NCI-H1105 (cell line): ENCODE measurements around the gene SAMD15.
"Not testable (repeated sequence)": the region's sequence is repeated elsewhere in the genome, so short reads cannot be mapped to it uniquely, and the experiment has no call there.

ENCODE experiments used
- DNase-seq: peaks from one replicate; lab custom pipeline; 2025; lab: John Stamatoyannopoulos, UW

Gene SAMD15

DNA sequence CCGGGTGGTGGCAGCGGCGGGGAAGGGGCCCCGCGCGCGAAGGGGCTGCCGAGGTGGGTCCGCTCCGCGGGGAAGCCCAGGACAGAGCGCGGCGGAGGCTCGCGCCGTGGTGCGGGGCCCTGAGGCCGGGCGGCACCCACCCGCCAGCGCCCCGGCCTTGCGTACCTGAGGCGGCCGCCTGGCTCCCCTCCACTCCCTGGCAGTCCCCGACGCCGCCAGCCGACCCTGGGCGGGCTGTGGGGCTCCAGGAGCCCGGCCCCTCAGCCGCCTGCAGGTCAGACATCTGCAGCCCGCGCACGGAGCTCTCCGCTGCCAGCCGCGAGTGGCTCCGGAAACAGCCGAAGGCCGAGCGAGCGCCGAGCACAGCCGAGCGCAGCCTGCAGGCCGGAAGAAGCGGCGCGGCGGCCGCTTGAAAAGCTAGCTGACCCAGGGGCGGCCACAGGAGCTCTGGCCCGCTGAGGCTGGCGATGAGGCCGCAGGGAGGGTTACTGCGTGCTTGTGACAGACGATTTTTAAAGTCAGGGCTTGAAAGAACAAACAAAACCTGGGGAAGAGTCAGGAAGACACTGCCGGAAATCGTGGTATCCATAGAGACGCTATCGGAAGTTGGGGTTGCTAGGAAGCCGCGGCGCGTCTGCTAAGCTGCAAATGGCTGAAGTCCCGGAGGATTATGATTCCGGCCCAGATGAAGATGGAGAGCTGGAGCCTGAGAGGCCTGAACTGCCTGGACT, at the start of gene SAMD15, which contains the start of gene TMED8:
SAMD15 (plus strand) TSS at position 609 of the 731 bp plus-strand sequence; CDS start at position 649, 40 bp downstream.
TMED8 (minus strand) TSS at position 324 of the 731 bp plus-strand sequence; CDS start at position 283, 41 bp downstream.
- peak; percentile 84 for DNase-seq

DNA sequence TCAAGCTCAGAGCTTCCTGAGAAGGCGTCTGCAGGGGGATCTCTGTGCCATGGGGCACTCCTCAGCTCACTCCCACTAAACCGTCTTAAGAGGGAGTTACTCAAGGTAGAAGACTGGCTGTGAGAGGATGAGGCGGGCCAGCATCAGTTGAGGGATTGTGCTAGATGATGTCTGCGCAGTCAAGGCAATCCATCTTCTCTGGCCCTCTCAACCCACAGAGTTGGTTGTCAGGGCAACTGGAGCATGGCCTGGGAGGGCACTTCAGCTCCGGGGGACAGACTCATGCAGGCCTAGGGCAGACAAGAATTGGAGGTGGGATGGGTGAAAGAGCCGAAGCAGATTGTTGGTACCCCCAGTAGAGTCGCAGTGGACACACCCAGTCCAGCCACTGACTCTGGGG, 47.3 kb upstream of the SAMD15 start:
- no peak for DNase-seq

GRCh38 chr14:77335576-77335975, 41.6 kb upstream of the SAMD15 start:
- DNase-seq: no peak

DNA sequence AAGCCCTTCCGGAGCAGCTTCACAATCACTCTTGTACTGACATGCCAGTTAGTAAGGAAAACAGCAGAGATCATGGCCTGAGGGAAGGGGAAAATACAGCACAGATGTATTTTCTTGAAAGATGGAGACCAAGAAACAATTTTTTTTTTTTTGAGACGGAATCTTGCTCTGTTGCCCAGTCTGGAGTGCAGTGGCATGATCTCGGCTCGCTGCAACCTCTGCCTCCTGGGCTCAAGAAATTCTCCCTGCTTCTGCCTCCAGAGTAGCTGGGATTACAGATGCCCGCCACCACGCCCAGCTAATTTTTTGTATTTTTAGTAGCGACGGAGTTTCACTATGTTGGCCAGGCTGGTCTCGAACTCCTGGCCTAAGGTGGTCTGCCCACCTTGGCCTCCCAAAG, 39.9 kb upstream of the SAMD15 start:
- DNase-seq: not testable (repeated sequence)

DNA sequence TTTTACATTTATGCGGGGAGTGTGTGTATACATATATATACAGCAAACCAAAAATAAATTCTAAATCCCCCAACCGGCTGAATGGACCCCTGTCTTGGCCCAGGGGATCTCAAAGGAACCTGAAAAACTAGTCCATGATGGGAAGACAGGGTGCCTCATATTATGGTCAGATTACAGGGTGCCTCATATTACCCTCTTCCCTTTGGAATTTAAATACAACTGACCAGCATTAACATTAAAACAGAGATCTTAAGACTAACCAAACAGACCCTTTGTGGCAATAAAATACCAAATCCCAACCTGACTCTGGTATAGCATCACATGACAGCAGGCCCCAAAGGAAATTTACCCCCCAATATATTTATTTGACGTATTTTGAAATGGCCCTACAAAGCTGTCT, 39.3 kb upstream of the SAMD15 start:
- DNase-seq: no peak

- no peak for DNase-seq
Measured at GRCh38 chr14:77338302-77338701, 38.9 kb upstream of the SAMD15 start.

GRCh38 chr14:77339407-77339806, 37.8 kb upstream of the SAMD15 start:
- DNase-seq: no peak

GRCh38 chr14:77340389-77340788, 36.8 kb upstream of the SAMD15 start:
- DNase-seq: no peak

- DNase-seq: no peak
Measured at GRCh38 chr14:77342726-77343397, 34.3 kb upstream of the SAMD15 start.

- DNase-seq: no peak
Measured at GRCh38 chr14:77343662-77344061, 33.5 kb upstream of the SAMD15 start.

DNA sequence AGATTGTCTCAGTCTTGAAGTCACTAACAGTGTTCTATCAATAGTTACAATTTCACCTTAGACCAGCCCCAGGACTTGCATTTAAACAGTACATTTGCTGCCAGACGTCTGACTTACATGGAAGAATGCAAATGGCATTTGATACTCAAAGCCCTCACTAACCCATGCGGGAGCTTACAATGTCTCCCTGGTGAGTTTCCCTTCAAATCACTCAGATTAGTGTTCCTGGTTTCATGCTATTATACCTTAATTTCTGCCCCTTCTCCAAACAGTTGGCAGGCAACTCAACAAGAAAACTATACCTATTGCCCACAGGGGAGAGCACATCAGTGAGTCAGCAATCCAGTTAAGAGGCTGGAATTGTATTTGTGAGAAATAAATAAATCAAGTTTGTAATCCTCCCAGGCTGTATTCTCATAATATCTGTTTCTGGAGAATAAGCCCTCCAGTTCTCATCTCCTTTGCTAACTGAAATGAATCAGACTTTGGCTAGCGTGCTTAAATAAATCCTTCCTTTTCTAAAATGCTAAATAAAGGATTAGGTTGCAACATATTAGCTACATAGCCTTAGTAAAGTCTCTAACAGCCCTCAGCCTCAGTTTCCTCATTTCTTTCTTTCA, 32.7 kb upstream of the SAMD15 start:
- DNase-seq: no peak

- DNase-seq: no peak
Measured at GRCh38 chr14:77346495-77346894, 30.7 kb upstream of the SAMD15 start.

- DNase-seq: no peak
Measured at GRCh38 chr14:77347751-77348150, 29.4 kb upstream of the SAMD15 start.

GRCh38 chr14:77353469-77354141, 23.6 kb upstream of the SAMD15 start:
- no peak for DNase-seq

DNA sequence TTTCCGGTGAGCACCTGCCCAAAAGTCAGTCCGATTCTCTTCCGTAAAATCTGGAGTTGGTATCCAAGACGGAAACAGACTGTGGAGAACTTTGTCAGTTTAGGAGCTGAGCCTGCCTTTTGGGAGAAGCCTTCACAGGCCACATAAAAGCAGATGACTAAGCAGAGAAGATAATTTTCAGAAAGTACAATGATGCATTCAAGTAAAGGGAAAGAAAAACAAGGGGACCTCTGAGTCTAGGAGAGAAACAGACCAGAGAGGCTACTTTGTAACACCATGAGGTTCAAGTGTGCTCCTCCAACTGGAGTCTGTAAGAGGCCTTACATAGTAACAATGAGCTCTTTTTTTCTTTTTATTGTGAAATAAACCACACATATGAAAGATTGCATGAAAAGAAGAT, 21.4 kb upstream of the SAMD15 start:
- no peak for DNase-seq

- DNase-seq: no peak
Measured at GRCh38 chr14:77356899-77357298, 20.3 kb upstream of the SAMD15 start.

DNA sequence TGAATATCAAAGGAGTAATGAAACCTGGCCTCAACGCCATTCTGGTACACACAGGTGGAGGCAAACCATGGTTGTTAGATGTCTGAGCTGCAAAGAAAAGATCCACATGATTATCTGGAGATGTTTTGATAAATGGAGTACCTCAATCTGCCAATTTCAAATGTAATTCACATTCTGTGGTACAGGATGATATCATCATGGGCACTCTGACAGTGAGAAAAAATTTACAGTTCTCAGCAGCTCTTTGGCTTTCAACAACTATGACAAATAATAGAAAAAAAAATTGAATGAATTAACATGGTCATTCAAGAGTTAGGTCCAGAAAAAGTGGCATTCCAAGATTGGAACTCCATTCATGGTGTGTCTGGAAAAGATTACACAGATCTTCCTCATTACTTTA, 17.6 kb upstream of the SAMD15 start:
- no peak for DNase-seq

GRCh38 chr14:77364146-77364545, 13.0 kb upstream of the SAMD15 start:
- no peak for DNase-seq

DNA sequence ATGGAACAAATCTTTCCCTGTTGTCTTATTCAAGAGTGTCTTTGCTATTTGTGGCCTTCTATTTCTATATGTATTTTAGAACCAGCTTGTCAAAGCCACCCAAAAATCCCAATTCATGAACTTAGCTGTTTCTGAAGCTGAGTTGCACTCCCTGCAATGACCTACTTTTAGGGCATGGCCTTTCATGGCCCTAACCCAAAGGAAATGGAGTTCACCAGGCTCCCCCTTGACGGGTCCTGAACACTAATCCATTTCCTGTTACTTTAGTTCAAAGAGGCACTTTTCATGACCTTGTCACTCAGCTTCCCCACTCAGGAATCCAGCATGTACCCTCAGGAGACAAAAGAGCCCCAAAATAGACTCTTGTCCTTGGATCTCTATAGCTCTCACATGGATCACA, 7.9 kb upstream of the SAMD15 start:
- DNase-seq: no peak

- DNase-seq: no peak
Measured at GRCh38 chr14:77372304-77372841, 4.8 kb upstream of the SAMD15 start.

DNA sequence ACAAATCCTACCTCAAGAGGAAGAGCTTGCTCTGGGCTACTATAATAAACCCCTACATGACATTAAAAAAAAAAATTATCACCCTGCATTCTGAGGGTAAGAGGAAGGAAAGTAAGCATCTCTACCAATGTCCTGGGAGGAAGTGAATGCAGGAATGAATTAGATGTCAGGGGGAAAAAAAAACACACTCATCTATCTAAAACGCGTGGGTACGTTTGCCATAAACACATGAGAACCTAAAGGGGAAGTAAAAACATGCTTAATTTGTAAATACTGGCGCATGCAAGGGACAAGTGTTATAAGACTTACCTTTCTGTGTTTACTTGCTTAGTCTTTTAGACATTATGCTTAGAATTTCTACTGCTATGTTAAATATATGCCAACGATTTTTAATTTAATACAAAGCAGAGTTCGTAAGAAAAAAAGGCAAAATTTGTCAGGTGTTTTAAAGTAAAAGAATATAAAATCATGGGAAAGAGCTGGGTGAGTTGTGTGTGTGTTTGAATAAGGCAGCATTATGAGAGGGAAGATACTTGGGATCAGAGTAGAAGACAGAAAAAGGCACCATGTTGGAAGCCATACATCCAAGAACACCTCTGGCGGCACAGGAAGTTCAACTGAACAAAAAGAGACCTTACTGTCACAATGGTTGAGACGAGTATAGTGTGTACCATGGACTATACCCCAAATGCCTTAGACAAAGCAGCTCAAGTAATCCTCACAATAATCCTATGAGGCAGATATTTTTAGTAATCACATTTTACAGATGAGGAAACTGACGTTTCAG, 1.8 kb upstream of the SAMD15 start:
- DNase-seq: no peak
